GM19035 (cell line): Measurements from ENCODE around the gene ORM1.

Experiments
- ATAC-seq: cut with Tn5 transposase; IDR thresholded peaks from one replicate; pipeline ENCODE4 v1.9.1; 2021; ENCODE audit not compliant: unreplicated experiment

The ORM1 gene

GRCh38 chr9:114287001-114287762, 35.7 kb upstream of the ORM1 start:
- ATAC-seq: no peak

- no peak for ATAC-seq
Observed at GRCh38 chr9:114287763-114288192, 35.1 kb upstream of the ORM1 start.

GRCh38 chr9:114288193-114289091, 34.5 kb upstream of the ORM1 start:
- ATAC-seq: no peak

GRCh38 chr9:114289106-114289505, 33.8 kb upstream of the ORM1 start:
- no peak for ATAC-seq

- no peak for ATAC-seq
Observed at GRCh38 chr9:114289571-114290481, 33.1 kb upstream of the ORM1 start.

GRCh38 chr9:114290561-114290986, 32.3 kb upstream of the ORM1 start:
- no peak for ATAC-seq

GRCh38 chr9:114291064-114291474, 31.8 kb upstream of the ORM1 start:
- no peak for ATAC-seq

- no peak for ATAC-seq
Observed at GRCh38 chr9:114291886-114292590, 30.9 kb upstream of the ORM1 start.

GRCh38 chr9:114294664-114295063, 28.2 kb upstream of the ORM1 start:
- ATAC-seq: no peak

- no peak for ATAC-seq
Observed at GRCh38 chr9:114296338-114296737, 26.6 kb upstream of the ORM1 start.

GRCh38 chr9:114299286-114300152, 23.4 kb upstream of the ORM1 start:
- ATAC-seq: no peak

GRCh38 chr9:114300153-114300845, 22.6 kb upstream of the ORM1 start:
- ATAC-seq: no peak

GRCh38 chr9:114300846-114301797, 21.8 kb upstream of the ORM1 start:
- ATAC-seq: no peak

GRCh38 chr9:114301798-114302565, 20.9 kb upstream of the ORM1 start:
- no peak for ATAC-seq

GRCh38 chr9:114302727-114303126, 20.2 kb upstream of the ORM1 start:
- no peak for ATAC-seq

- ATAC-seq: no peak
Observed at GRCh38 chr9:114303571-114303970, 19.3 kb upstream of the ORM1 start.

GRCh38 chr9:114303977-114304376, 18.9 kb upstream of the ORM1 start:
- ATAC-seq: no peak
